OCI-LY7 (cell line): Measurements from ENCODE around the gene ARHGEF17. TPM values are rescaled to one million over a fixed set of nuclear protein-coding genes. Genes with fewer than 3 reads are reported as not detected.

ENCODE experiments used
- BruUV-seq: library from RNA; stranded (reverse); fragments of 400-500 nt; replicated peaks from 2 replicates; lab custom pipeline; 2021; lab: Mats Ljungman, UMichigan
- CTCF ChIA-PET: fragments of 300-600 bp; sonication (Branson Sonifier 250); formaldehyde crosslinking; loops from one replicate; lab custom pipeline; 2022; ENCODE audit warnings: antibody characterized with exemption; ENCODE audit not compliant: unreplicated experiment; lab: Charles Lee
- POLR2A ChIA-PET: fragments of 300-600 bp; sonication (Branson Sonifier 250); formaldehyde crosslinking; loops from one replicate; lab custom pipeline; 2022; ENCODE audit warnings: antibody characterized with exemption; lab: Charles Lee
- DNase-seq: peaks from one replicate; pipeline ENCODE4 v3.0.0-alpha.2; 2015; ENCODE audit warnings: low spot score
- H2AFZ ChIP-seq: fragments of 200-600 bp; sonication (generic), shearing (Covaris generic); 2 replicates; pipeline ENCODE4 v1.6.1; 2014; ENCODE audit warnings: mild to moderate bottlenecking, antibody characterized with exemption, low read length, moderate library complexity
- H3K27ac ChIP-seq: fragments of 200-600 bp; sonication (generic); 2 replicates; pipeline ENCODE4 v1.5.1; 2014; ENCODE audit warnings: mixed run types, low read depth, mild to moderate bottlenecking, moderate library complexity, low read length, inconsistent platforms; ENCODE audit not compliant: poor library complexity, severe bottlenecking
- H3K36me3 ChIP-seq: fragments of 200-600 bp; sonication (generic); 2 replicates; pipeline ENCODE4 v1.6.1; 2014; ENCODE audit warnings: mild to moderate bottlenecking, antibody characterized with exemption, low read length, moderate library complexity, mixed read lengths; ENCODE audit not compliant: insufficient read depth
- H3K4me1 ChIP-seq: fragments of 200-600 bp; sonication (generic); 2 replicates; pipeline ENCODE4 v1.5.1; 2014; ENCODE audit warnings: mild to moderate bottlenecking, low read length; ENCODE audit not compliant: insufficient read depth, poor library complexity, severe bottlenecking
- H3K4me2 ChIP-seq: fragments of 200-600 bp; sonication (generic); 2 replicates; pipeline ENCODE4 v1.6.1; 2014; ENCODE audit warnings: mild to moderate bottlenecking, low read length
- H3K4me3 ChIP-seq: fragments of 200-600 bp; sonication (generic); 2 replicates; pipeline ENCODE4 v1.5.1; 2014; ENCODE audit warnings: mild to moderate bottlenecking, low read depth, low read length; ENCODE audit not compliant: poor library complexity, severe bottlenecking
- H3K79me2 ChIP-seq: fragments of 200-600 bp; sonication (generic); 2 replicates; pipeline ENCODE4 v1.6.1; 2016; ENCODE audit warnings: low read depth, mild to moderate bottlenecking, low read length, moderate library complexity, mixed read lengths; ENCODE audit not compliant: insufficient read depth
- H3K9me2 ChIP-seq: fragments of 200-600 bp; sonication (generic); 2 replicates; pipeline ENCODE4 v1.6.1; 2016; ENCODE audit warnings: mild to moderate bottlenecking, low read length, mixed read lengths; ENCODE audit not compliant: insufficient read depth
- H3K9me3 ChIP-seq: fragments of 200-600 bp; sonication (generic); 2 replicates; pipeline ENCODE4 v1.6.1; 2014; ENCODE audit warnings: mild to moderate bottlenecking, mixed run types, low read length, mixed read lengths
- H4K20me1 ChIP-seq: fragments of 200-600 bp; sonication (generic); 2 replicates; pipeline ENCODE4 v1.6.1; 2014; ENCODE audit warnings: mild to moderate bottlenecking, antibody characterized with exemption, low read length, moderate library complexity, mixed read lengths; ENCODE audit not compliant: insufficient read depth
- CTCF ChIP-seq: fragments of 200-600 bp; sonication (generic); conservative IDR thresholded peaks from 2 replicates; pipeline ENCODE4 v1.5.1; 2014; ENCODE audit warnings: mild to moderate bottlenecking, antibody characterized with exemption, low read length, moderate library complexity, mixed read lengths
- EZH2phosphoT487 ChIP-seq: fragments of 200-600 bp; sonication (generic); IDR thresholded peaks from 2 replicates; pipeline ENCODE4 v1.6.1; 2018; ENCODE audit warnings: low read depth, borderline replicate concordance, mild to moderate bottlenecking, mixed run types, antibody characterized with exemption, low read length, moderate library complexity, mixed read lengths
- intact Hi-C: fragments of 100-400 bp; cut with micrococcal nuclease; formaldehyde crosslinking; loops from one replicate; pipeline ENCODE4 v1.10.0; 2022; ENCODE audit not compliant: unreplicated experiment
- total RNA-seq, 2 experiments: library from RNA; depleted of rRNA in 1 of 2; stranded (reverse); fragments of >200 nt in 1 of 2; shearing (Covaris generic) in 1 of 2; gene quantifications; 2 replicates each; pipeline ENCODE4 v1.2.3, GENCODE V29; 2014 to 2022

Gene ARHGEF17
- total RNA-seq, 2 experiments from 2014 or later = 0.19 to 1.4 TPM

DNA sequence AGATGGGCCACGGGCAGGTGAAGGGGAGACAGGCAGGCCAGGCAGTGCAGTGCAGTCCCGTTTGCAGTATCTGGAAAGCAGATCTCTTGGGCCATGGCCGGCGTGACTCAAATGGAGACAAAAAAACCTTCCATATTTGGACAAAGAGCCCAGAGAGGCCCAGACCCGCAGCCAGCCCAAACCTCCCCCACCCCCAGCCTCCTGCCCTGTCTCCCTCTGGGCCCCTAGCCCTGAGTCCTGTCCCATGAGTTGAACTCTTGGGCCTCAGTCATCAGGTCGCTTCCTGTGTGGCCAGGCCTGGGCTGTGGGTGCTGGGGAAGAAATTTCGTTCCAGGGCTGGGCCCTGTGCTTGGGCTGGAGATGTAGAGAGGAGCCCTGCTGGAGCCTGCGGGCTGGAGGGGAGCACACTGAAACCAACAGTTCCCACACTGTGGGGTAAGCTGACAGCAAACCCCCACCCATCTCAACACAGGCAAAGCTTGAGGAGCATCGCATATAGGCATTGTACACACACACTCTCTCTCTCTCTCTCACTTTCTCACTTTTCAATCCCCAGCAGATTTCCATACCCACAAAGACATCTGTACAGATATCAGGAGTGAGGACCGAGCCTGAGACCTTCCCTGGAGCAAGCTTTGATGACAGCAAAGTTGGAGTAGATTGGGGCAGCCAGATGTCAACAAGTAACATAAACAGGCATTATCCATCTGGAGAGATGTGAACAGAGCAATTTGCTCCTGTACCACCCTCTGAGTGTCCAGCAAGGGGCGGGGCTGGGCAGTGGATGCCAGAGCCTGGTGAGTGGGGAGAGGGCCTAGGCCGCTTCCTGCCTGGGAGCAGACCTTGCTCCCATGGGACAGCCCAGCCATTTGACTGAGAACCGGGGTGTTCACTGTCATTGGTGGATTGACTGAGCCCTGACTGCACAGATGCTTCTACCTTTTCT lies 17.2 kb downstream of the ARHGEF17 start:
- no peak for DNase-seq
- Histone ChIP-seq H3K27ac (no peak overlapping the region), H3K4me2 (no peak overlapping the region), H4K20me1 (no peaks in the 10 kb centered on the region), H3K4me1 (peaks cover 39% of the 10 kb centered on the region), H3K9me2 (no peaks in the 10 kb centered on the region), H3K9me3 (no peaks in the 10 kb centered on the region), H3K4me3 (no peak overlapping the region), H3K36me3 (no peaks in the 10 kb centered on the region), H2AFZ (peak overlapping the region; percentile 45), H3K79me2 (no peaks in the 10 kb centered on the region)
- POLR2A ChIA-PET = interaction anchor here (0.6 kb wide), 1 partner anchor 72 kb away, joined by 3 read pairs; no protein-coding TSS in a partner anchor
- CTCF ChIA-PET = no interaction called here
- BruUV-seq = no TSS peak
- TF ChIP-seq CTCF (no peak), EZH2phosphoT487 (no peak)
- intact Hi-C loops = no loop called here

GRCh38 chr11:73326929-73327811 lies 19.1 kb downstream of the ARHGEF17 start:
- CTCF ChIA-PET = interaction anchor here (0.6 kb wide), 1 partner anchor 9 kb away, joined by 3 read pairs; no protein-coding TSS in a partner anchor
- POLR2A ChIA-PET = no interaction called here

More at GRCh38 chr11:73326929-73327811, 19.1 kb downstream of the ARHGEF17 start:
- Histone ChIP-seq H3K36me3 (no peaks in the 10 kb centered on the region), H2AFZ (no peak overlapping the region), H3K9me3 (no peaks in the 10 kb centered on the region), H3K4me1 (peaks cover 30% of the 10 kb centered on the region), H3K27ac (no peak overlapping the region), H3K4me3 (no peak overlapping the region), H3K79me2 (no peaks in the 10 kb centered on the region), H4K20me1 (no peaks in the 10 kb centered on the region), H3K4me2 (no peak overlapping the region), H3K9me2 (no peaks in the 10 kb centered on the region)
- no peak for TF ChIP-seq CTCF
- intact Hi-C loops = no loop called here
- DNase-seq = no peak
- BruUV-seq = no TSS peak
